NCI-H146 (cell line): Measurements from ENCODE around the gene RELT.
"Not testable (repeated sequence)": the region's sequence is repeated elsewhere in the genome, so short reads cannot be mapped to it uniquely, and the experiment has no call there.

Experiments used
- DNase-seq: peaks from one replicate; lab custom pipeline; 2025; lab: John Stamatoyannopoulos, UW

The RELT gene

DNA sequence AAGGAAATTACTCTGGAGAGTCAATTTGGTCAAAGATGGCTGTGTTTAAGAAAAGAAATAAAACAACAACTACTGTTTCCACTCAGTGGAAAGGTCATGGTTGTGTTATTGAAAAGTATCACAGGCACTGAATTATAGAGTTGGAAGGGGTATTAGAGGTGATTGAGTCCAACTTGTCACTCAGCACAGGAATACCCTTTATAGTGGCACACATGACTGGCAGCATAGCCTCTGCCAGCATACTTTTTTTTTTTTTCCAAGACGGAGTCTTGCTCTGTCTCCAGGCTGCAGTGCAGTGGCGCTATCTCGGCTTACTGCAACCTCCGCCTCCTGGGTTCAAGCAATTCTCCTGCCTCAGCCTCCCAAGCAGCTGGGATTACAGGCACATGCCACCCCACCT lies 60.7 kb downstream of the RELT start:
- not testable (repeated sequence) for DNase-seq

DNA sequence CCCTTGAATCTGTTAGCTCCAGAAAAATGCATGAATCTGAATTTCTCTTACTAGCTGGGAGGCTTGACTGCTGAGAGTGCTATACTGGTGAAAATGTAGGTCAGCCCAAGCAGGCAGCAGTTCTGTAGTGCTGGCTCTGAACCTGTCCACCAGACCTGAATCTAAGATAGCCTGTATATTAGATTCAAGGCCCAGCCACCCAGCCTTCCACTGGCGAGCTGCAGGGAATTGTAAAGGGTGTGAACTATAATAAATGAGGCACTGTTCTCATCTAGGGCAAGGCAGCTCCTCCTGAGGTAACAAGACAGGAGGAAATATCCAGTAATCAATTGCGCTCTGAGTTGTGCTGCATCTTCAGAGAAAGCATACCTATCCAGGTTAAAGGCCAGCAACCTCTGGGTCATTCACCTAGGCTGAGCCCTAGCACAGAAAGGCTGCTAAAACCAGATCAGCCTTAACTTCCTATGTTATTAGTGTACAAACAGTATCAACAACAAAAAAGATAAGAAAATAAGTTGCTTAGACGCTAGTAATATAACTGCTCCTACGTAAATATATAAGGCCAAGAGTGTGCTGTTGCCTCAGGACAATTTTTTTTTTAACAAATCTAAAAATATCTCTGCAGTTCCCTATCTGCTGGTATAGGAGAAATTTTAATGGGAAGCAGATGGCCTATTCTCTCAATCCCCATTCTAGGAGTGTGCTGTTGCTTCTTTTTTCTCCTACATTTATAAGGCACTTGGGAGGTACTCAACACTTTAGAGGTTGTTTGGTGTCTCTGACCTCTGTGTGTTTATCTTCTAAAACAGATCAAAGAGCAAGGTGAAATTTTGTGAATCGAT lies 63.0 kb downstream of the RELT start:
- no peak for DNase-seq

- DNase-seq, result no peak
These were observed 69.8 kb downstream of the RELT start for GRCh38 chr11:73445980-73446379.

DNA sequence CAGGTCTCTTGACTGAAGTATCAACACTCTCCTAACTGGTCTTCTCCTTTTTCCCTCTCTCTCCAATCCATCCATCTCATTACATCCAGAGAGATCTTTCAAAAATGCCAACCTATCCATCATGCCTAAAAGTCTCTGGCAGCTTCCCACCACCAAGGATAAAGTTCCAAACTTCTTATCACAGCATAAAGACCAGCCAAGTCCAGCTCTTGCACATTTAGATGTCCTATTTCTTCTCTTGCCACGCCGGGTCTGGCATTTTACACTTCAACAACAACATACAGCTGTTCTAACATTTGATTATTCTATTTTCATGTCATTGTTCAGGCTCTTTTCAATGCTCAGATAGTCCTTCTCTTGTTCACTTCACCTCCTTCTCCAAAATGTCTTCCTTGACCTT lies 70.6 kb downstream of the RELT start:
- DNase-seq, result no peak
